ENCODE measurements around the gene AMPD2. TPM values are rescaled to one million over a fixed set of nuclear protein-coding genes. Genes with fewer than 3 reads are reported as not detected.

Gene AMPD2
- total and polyA plus RNA-seq, 4 donors: 19.2 to 87.4 (median 22.7) TPM

DNA sequence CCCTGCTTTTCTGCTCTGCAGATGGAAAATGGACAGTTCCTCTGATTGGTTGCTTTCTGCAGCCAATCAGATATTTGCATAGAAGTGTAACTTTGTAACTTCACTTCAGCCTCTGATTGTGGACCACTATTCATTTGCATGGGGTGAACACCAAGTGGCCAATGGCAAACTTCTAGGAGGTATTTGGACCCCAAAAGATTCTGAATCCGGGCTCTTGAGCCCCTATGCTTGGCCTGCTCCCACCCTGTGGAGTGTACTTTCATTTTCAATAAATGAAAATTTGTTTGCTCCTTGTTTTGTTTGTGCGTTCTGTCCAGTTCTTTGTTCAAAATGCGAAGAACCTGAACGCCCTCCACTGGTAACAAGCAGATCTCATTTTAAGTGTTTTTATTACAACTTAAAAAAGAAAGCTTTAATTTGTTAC, 29.9 kb downstream of the AMPD2 start:
- H3K27me3 ChIP-seq (ENCODE audit: control insufficient read depth in 4 of 4, insufficient read depth in 4 of 4, low read length in 3 of 4): no peaks in the 10 kb centered on the region
- no peak overlapping the region for H3K9ac ChIP-seq (ENCODE audit: low read depth in 1 of 2, low read length in 2 of 2)
- H3K4me3 ChIP-seq (ENCODE audit: low read depth in 1 of 3, low read length in 3 of 3): no peak overlapping the region
- TF ChIP-seq, protein P1, sequence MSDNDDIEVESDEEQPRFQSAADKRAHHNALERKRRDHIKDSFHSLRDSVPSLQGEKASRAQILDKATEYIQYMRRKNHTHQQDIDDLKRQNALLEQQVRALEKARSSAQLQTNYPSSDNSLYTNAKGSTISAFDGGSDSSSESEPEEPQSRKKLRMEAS (IDR thresholded peaks at IDR 0.05): no peak
- peak; percentile 54 to 56 for TF ChIP-seq RAD21 (IDR thresholded peaks at IDR 0.05)
- no peak for TF ChIP-seq FOXA1 (IDR thresholded peaks at IDR 0.05)
- TF ChIP-seq SP1 (IDR thresholded peaks at IDR 0.05): no peak
- no peak for TF ChIP-seq FOXA2 (IDR thresholded peaks at IDR 0.05)
- TF ChIP-seq, protein P2, sequence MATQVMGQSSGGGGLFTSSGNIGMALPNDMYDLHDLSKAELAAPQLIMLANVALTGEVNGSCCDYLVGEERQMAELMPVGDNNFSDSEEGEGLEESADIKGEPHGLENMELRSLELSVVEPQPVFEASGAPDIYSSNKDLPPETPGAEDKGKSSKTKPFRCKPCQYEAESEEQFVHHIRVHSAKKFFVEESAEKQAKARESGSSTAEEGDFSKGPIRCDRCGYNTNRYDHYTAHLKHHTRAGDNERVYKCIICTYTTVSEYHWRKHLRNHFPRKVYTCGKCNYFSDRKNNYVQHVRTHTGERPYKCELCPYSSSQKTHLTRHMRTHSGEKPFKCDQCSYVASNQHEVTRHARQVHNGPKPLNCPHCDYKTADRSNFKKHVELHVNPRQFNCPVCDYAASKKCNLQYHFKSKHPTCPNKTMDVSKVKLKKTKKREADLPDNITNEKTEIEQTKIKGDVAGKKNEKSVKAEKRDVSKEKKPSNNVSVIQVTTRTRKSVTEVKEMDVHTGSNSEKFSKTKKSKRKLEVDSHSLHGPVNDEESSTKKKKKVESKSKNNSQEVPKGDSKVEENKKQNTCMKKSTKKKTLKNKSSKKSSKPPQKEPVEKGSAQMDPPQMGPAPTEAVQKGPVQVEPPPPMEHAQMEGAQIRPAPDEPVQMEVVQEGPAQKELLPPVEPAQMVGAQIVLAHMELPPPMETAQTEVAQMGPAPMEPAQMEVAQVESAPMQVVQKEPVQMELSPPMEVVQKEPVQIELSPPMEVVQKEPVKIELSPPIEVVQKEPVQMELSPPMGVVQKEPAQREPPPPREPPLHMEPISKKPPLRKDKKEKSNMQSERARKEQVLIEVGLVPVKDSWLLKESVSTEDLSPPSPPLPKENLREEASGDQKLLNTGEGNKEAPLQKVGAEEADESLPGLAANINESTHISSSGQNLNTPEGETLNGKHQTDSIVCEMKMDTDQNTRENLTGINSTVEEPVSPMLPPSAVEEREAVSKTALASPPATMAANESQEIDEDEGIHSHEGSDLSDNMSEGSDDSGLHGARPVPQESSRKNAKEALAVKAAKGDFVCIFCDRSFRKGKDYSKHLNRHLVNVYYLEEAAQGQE (IDR thresholded peaks at IDR 0.05): no peak
- TF ChIP-seq NR2F2 (IDR thresholded peaks at IDR 0.05): no peak
- TF ChIP-seq CTCF (IDR thresholded peaks at IDR 0.05; ENCODE audit: low read depth, low read length, missing input control): peak; percentile 21
- TF ChIP-seq HNF4A (conservative IDR thresholded peaks at IDR 0.05): no peak
- no peak overlapping the region for H3K27ac ChIP-seq (ENCODE audit: low read depth in 1 of 2, low read length in 2 of 2)
- H3K4me1 ChIP-seq (ENCODE audit: control insufficient read depth in 4 of 4, insufficient read depth in 4 of 4, low read length in 3 of 4): no peaks in the 10 kb centered on the region
- no peaks in the 10 kb centered on the region for H3K36me3 ChIP-seq (ENCODE audit: control insufficient read depth in 4 of 4, insufficient read depth in 3 of 4, low read depth in 1 of 4, low read length in 3 of 4)
- 58% methylated on average over 4 of the region's 4 CpGs for WGBS
- H3K9me3 ChIP-seq (ENCODE audit: control insufficient read depth in 4 of 4, low read length in 3 of 4): no peaks in the 10 kb centered on the region
- DNase-seq (ENCODE audit: low spot score): no peak

GRCh38 chr1:109650609-109651008, 31.0 kb downstream of the AMPD2 start:
- H3K9me3 ChIP-seq (ENCODE audit: control insufficient read depth in 4 of 4, low read length in 3 of 4): no peaks in the 10 kb centered on the region
- H3K36me3 ChIP-seq (ENCODE audit: control insufficient read depth in 4 of 4, insufficient read depth in 3 of 4, low read depth in 1 of 4, low read length in 3 of 4): no peaks in the 10 kb centered on the region
- H3K27me3 ChIP-seq (ENCODE audit: control insufficient read depth in 4 of 4, insufficient read depth in 4 of 4, low read length in 3 of 4): no peaks in the 10 kb centered on the region
- H3K27ac ChIP-seq (ENCODE audit: low read depth in 1 of 2, low read length in 2 of 2): no peak overlapping the region
- H3K9ac ChIP-seq (ENCODE audit: low read depth in 1 of 2, low read length in 2 of 2): no peak overlapping the region
- peaks cover 3 to 7% (median 4%) of the 10 kb centered on the region in 4 donors for H3K4me1 ChIP-seq (ENCODE audit: control insufficient read depth in 4 of 4, insufficient read depth in 4 of 4, low read length in 3 of 4)
- no peak for DNase-seq (ENCODE audit: low spot score)
- 97% methylated on average over 3 of the region's 3 CpGs for WGBS
- H3K4me3 ChIP-seq (ENCODE audit: low read depth in 1 of 3, low read length in 3 of 3): no peak overlapping the region
- TF ChIP-seq RXRA (IDR thresholded peaks at IDR 0.05) (no peak), SP1 (IDR thresholded peaks at IDR 0.05) (no peak), HNF4G (IDR thresholded peaks at IDR 0.05) (no peak), YY1 (IDR thresholded peaks at IDR 0.05) (no peak), RAD21 (IDR thresholded peaks at IDR 0.05) (no peak), NR2F2 (IDR thresholded peaks at IDR 0.05) (no peak), FOXA2 (IDR thresholded peaks at IDR 0.05) (no peak), EGR1 (IDR thresholded peaks at IDR 0.05; ENCODE audit: low read depth in 2 of 2) (no peak), FOXA1 (IDR thresholded peaks at IDR 0.05) (no peak), GABPA (IDR thresholded peaks at IDR 0.05 in 1 of 2, conservative IDR thresholded peaks at IDR 0.05 in 1 of 2) (no peak), TAF1 (conservative IDR thresholded peaks at IDR 0.05) (no peak), HNF4A (conservative IDR thresholded peaks at IDR 0.05) (no peak)
- TF ChIP-seq, protein P1 (IDR thresholded peaks at IDR 0.05): no peak
- TF ChIP-seq, protein P3, sequence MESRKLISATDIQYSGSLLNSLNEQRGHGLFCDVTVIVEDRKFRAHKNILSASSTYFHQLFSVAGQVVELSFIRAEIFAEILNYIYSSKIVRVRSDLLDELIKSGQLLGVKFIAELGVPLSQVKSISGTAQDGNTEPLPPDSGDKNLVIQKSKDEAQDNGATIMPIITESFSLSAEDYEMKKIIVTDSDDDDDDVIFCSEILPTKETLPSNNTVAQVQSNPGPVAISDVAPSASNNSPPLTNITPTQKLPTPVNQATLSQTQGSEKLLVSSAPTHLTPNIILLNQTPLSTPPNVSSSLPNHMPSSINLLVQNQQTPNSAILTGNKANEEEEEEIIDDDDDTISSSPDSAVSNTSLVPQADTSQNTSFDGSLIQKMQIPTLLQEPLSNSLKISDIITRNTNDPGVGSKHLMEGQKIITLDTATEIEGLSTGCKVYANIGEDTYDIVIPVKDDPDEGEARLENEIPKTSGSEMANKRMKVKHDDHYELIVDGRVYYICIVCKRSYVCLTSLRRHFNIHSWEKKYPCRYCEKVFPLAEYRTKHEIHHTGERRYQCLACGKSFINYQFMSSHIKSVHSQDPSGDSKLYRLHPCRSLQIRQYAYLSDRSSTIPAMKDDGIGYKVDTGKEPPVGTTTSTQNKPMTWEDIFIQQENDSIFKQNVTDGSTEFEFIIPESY (IDR thresholded peaks at IDR 0.05): no peak
- TF ChIP-seq, protein P2 (IDR thresholded peaks at IDR 0.05): no peak
- TF ChIP-seq, protein P4, sequence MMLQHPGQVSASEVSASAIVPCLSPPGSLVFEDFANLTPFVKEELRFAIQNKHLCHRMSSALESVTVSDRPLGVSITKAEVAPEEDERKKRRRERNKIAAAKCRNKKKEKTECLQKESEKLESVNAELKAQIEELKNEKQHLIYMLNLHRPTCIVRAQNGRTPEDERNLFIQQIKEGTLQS (IDR thresholded peaks at IDR 0.05): no peak

Measured in liver (tissue), 9 donors.